GM15510 (cell line): ENCODE results near the gene VTCN1.

Experiments used
- POLR2A ChIP-seq: IDR thresholded peaks from 3 replicates; pipeline ENCODE4 v1.6.1; 2011; ENCODE audit warnings: borderline replicate concordance; ENCODE audit not compliant: insufficient read length; ENCODE audit errors: extremely low read depth

VTCN1 gene

GRCh38 chr1:117180147-117180967 is 30.4 kb downstream of the VTCN1 start:
- TF ChIP-seq POLR2A: no peak

GRCh38 chr1:117179471-117179870 is 31.3 kb downstream of the VTCN1 start:
- TF ChIP-seq POLR2A: no peak

- no peak for TF ChIP-seq POLR2A
Observed at GRCh38 chr1:117178756-117179155, 32.0 kb downstream of the VTCN1 start.

GRCh38 chr1:117177376-117177775 is 33.4 kb downstream of the VTCN1 start:
- TF ChIP-seq POLR2A: no peak

GRCh38 chr1:117176579-117176978 is 34.1 kb downstream of the VTCN1 start:
- no peak for TF ChIP-seq POLR2A

- no peak for TF ChIP-seq POLR2A
Observed at GRCh38 chr1:117174851-117175250, 35.9 kb downstream of the VTCN1 start.

GRCh38 chr1:117173691-117174090 is 37.0 kb downstream of the VTCN1 start:
- no peak for TF ChIP-seq POLR2A

- no peak for TF ChIP-seq POLR2A
Observed at GRCh38 chr1:117173006-117173405, 37.7 kb downstream of the VTCN1 start.

GRCh38 chr1:117171900-117172511 is 38.7 kb downstream of the VTCN1 start:
- no peak for TF ChIP-seq POLR2A

GRCh38 chr1:117169871-117170596 is 40.7 kb downstream of the VTCN1 start:
- no peak for TF ChIP-seq POLR2A

- TF ChIP-seq POLR2A: no peak
Observed at GRCh38 chr1:117167402-117167801, 43.3 kb downstream of the VTCN1 start.

- TF ChIP-seq POLR2A: no peak
Observed at GRCh38 chr1:117166076-117166475, 44.7 kb downstream of the VTCN1 start.

- no peak for TF ChIP-seq POLR2A
Observed at GRCh38 chr1:117164209-117164608, 46.5 kb downstream of the VTCN1 start.

- TF ChIP-seq POLR2A: no peak
Observed at GRCh38 chr1:117162816-117163215, 47.9 kb downstream of the VTCN1 start.

GRCh38 chr1:117161887-117162286 is 48.8 kb downstream of the VTCN1 start:
- TF ChIP-seq POLR2A: no peak
